Upper lobe of right lung (tissue), 1 donor: ENCODE results near the gene GPR63. TPM values are rescaled to one million over a fixed set of nuclear protein-coding genes. Genes with fewer than 3 reads are reported as not detected.

Source experiments
- ATAC-seq: fragments of 200-7000 bp; cut with Tn5 transposase; one replicate; pipeline ENCODE4 v1.9.1; 2020; ENCODE audit warnings: mild to moderate bottlenecking, moderate library complexity
- DNase-seq: peaks from one replicate; pipeline ENCODE4 v3.0.0-alpha.2; 2020
- H3K27ac ChIP-seq: fragments of 200-600 bp; one replicate; pipeline ENCODE4 v1.8.0; 2022
- H3K27me3 ChIP-seq: fragments of 200-600 bp; one replicate; pipeline ENCODE4 v1.8.0; 2022; ENCODE audit warnings: mild to moderate bottlenecking
- H3K36me3 ChIP-seq: fragments of 200-600 bp; one replicate; pipeline ENCODE4 v1.8.0; 2022
- H3K4me1 ChIP-seq: fragments of 200-600 bp; one replicate; pipeline ENCODE4 v1.8.0; 2022
- H3K4me3 ChIP-seq: fragments of 200-600 bp; one replicate; pipeline ENCODE4 v1.8.0; 2022; ENCODE audit warnings: mild to moderate bottlenecking
- H3K9me3 ChIP-seq: fragments of 200-600 bp; one replicate; pipeline ENCODE4 v1.8.0; 2022
- intact Hi-C: fragments of 100-400 bp; cut with DNase I; formaldehyde crosslinking; loops from one replicate; pipeline ENCODE4 v1.11.0; 2022
- total RNA-seq: library from RNA; stranded (reverse); fragmentation: NEBNext Ultra II Directional; extraction: Animal tissue kit (Norgen Biotek cat#: 25700); gene quantifications from one replicate; pipeline ENCODE4 v1.2.1, GENCODE V29; 2021
- TF ChIP-seq, protein P1 (sequence below): fragments of 200-600 bp; IDR thresholded peaks from one replicate; pipeline ENCODE4 v1.8.0; 2022; ENCODE audit warnings: antibody characterized with exemption
- donor health status: DM: no; HTN: yes; CAD: no; lungs with severe emphysema.

GPR63 gene
- total RNA-seq, 1 donor from 2014 or later = 0.55 TPM

DNA sequence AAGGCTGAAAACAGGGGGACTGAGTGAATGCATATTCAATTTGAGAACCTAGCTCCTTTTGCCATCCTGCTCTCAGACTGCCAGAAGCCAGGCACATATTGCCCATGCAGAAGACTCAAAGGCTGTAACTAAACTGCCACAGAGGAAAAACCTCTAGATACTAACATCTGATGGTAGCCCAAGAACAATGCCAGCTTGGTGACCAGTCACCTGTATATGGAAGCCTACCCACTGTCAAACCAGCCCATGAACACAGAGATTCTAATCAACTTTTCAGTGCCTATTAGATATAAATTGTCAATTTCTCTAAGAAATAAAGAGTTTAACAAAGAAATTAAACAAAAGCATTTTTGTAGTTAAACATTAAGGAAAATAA lies 34.2 kb downstream of the GPR63 start:
- Histone ChIP-seq H3K4me3 (no peak overlapping the region), H3K4me1 (no peaks in the 10 kb centered on the region), H3K9me3 (no peaks in the 10 kb centered on the region), H3K27ac (no peak overlapping the region), H3K27me3 (no peaks in the 10 kb centered on the region), H3K36me3 (no peaks in the 10 kb centered on the region)
- DNase-seq (no peak), ATAC-seq (no peak)
- TF ChIP-seq, protein P1, sequence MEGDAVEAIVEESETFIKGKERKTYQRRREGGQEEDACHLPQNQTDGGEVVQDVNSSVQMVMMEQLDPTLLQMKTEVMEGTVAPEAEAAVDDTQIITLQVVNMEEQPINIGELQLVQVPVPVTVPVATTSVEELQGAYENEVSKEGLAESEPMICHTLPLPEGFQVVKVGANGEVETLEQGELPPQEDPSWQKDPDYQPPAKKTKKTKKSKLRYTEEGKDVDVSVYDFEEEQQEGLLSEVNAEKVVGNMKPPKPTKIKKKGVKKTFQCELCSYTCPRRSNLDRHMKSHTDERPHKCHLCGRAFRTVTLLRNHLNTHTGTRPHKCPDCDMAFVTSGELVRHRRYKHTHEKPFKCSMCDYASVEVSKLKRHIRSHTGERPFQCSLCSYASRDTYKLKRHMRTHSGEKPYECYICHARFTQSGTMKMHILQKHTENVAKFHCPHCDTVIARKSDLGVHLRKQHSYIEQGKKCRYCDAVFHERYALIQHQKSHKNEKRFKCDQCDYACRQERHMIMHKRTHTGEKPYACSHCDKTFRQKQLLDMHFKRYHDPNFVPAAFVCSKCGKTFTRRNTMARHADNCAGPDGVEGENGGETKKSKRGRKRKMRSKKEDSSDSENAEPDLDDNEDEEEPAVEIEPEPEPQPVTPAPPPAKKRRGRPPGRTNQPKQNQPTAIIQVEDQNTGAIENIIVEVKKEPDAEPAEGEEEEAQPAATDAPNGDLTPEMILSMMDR = no peak
- intact Hi-C loops = no loop called here

DNA sequence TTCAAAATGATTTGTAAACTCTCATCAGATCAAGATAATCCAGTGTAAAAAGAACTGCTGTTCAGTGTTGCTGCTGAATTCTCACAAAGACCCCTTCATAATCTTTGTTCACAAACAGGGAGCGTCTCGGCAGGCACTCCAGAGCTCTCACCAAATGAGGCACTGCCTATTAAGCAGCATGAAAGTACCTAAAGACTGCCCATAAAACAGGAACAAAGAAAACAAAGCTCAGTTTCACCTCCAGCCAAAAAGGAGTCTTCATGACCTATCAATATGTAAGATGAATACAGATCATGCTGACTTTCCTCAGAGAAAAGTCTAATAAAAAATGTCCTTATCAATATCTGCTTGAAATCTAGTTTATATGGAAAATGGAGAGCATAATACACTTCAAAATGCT lies 41.8 kb downstream of the GPR63 start:
- Histone ChIP-seq H3K27me3 (no peaks in the 10 kb centered on the region), H3K9me3 (no peaks in the 10 kb centered on the region), H3K4me3 (no peak overlapping the region), H3K27ac (no peak overlapping the region), H3K36me3 (no peaks in the 10 kb centered on the region), H3K4me1 (no peaks in the 10 kb centered on the region)
- intact Hi-C loops = no loop called here
- DNase-seq (no peak), ATAC-seq (no peak)
- TF ChIP-seq, protein P1 = no peak

DNA sequence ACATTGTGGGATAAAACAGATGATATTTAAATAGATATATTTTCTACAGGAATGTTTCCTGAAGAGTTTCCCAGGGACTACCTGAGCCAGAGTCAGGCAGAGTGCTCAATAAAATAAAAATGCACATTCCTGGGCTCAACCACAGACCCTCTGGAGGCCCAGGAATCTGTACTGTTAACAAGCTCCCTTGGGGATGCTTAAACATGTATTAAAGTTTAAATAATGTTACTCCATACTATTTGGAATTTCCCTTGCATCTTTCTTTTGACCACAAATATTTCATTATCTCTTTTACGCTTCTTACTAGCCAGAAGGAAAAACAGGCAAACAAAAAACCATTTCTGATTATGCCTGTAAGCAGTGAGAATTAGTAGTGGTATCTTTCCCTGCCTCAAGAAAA lies 42.3 kb downstream of the GPR63 start:
- Histone ChIP-seq H3K27me3 (no peaks in the 10 kb centered on the region), H3K9me3 (no peaks in the 10 kb centered on the region), H3K4me1 (no peaks in the 10 kb centered on the region), H3K36me3 (no peaks in the 10 kb centered on the region), H3K27ac (no peak overlapping the region), H3K4me3 (no peak overlapping the region)
- ATAC-seq (no peak), DNase-seq (no peak)
- intact Hi-C loops = no loop called here
- TF ChIP-seq, protein P1 = no peak

DNA sequence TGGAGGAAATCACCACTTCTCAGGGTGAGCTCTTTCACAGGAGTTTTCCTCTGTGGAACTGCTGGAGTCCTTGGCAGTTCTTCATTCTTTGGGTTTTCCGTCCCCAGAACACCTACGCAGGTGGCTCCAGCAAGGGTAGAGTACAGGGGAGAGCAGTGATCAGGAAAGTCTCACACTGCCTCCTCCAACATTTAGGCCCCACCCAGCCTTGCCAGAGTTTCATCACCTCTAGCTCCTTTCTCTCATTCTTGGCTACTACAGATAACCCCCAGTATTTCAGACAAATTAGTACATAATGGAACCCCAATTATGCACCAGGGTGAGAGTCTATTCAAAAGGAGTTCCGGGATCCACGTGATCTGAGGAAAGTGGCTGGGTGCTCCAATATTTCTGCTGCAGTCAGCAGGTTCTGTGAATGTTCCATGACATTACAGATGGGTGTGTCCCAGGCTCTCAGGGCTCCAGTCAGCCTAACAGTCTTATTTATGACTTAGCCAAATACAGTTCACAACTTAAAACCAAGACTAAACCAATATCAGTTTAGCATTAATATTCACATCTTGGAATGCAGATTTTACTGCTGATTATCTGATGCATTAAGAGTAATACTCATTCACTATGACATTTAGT lies 44.6 kb downstream of the GPR63 start:
- H3K4me1 ChIP-seq = no peaks in the 10 kb centered on the region
- ATAC-seq (no peak), DNase-seq (no peak)
- no peaks in the 10 kb centered on the region for H3K36me3 ChIP-seq
- no peak overlapping the region for H3K27ac ChIP-seq
- no peaks in the 10 kb centered on the region for H3K9me3 ChIP-seq
- H3K4me3 ChIP-seq = no peak overlapping the region
- TF ChIP-seq, protein P1 = no peak
- H3K27me3 ChIP-seq = no peaks in the 10 kb centered on the region
- intact Hi-C loops = no loop called here

DNA sequence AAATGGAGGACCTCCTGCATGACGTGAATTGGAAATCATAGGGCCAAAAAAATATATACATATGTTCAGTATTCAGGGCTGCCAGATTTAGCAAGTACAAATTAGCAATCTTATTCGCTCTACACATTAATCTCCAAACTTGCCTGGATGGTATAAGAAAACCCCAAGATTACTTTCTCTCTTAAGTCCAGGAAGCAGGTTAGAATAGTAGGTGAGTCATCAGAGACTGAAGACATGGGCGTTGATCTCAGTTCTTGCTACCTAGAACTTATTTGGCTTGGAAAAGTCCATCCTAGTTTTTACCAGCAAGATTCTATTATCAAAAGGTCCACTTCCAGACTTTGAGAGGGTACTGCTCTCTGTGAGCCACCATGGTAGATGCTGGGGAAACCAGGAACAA lies 47.4 kb downstream of the GPR63 start:
- no peak overlapping the region for H3K27ac ChIP-seq
- ATAC-seq = no peak
- DNase-seq = no peak
- intact Hi-C loops = no loop called here
- no peaks in the 10 kb centered on the region for H3K4me1 ChIP-seq
- no peak overlapping the region for H3K4me3 ChIP-seq
- no peaks in the 10 kb centered on the region for H3K27me3 ChIP-seq
- TF ChIP-seq, protein P1 = no peak
- no peaks in the 10 kb centered on the region for H3K9me3 ChIP-seq
- H3K36me3 ChIP-seq = no peaks in the 10 kb centered on the region
